KMS-11 (cell line): ENCODE measurements around the gene GTF2H1.
A peak's percentile ranks its signal among the peaks of the same experiment; 100 is the strongest.

ENCODE experiments used
- H2AFZ ChIP-seq: fragments of 200-600 bp; sonication (generic); 2 replicates; pipeline ENCODE4 v1.6.1; 2016; ENCODE audit warnings: antibody characterized with exemption, mixed run types, low read depth
- H3K27ac ChIP-seq: fragments of 200-600 bp; sonication (generic); 2 replicates; pipeline ENCODE4 v1.6.1; 2016; ENCODE audit warnings: mild to moderate bottlenecking, mixed run types
- H3K27me3 ChIP-seq: fragments of 200-600 bp; sonication (generic); 2 replicates; pipeline ENCODE4 v1.6.1; 2017; ENCODE audit warnings: mild to moderate bottlenecking, low read depth, mixed run types, moderate library complexity; ENCODE audit not compliant: insufficient read depth
- H3K36me3 ChIP-seq: fragments of 200-600 bp; sonication (generic); 2 replicates; pipeline ENCODE4 v1.6.1; 2017; ENCODE audit warnings: mild to moderate bottlenecking, mixed run types; ENCODE audit not compliant: insufficient read depth
- H3K4me1 ChIP-seq: fragments of 200-600 bp; sonication (generic); 2 replicates; pipeline ENCODE4 v1.6.1; 2016; ENCODE audit warnings: mild to moderate bottlenecking, low read depth, mixed run types; ENCODE audit not compliant: poor library complexity, severe bottlenecking
- H3K4me2 ChIP-seq: fragments of 200-600 bp; sonication (generic); 2 replicates; pipeline ENCODE4 v1.7.0; 2016; ENCODE audit warnings: mild to moderate bottlenecking, mixed run types
- H3K4me3 ChIP-seq: fragments of 200-600 bp; sonication (generic); IDR thresholded peaks from 2 replicates; pipeline ENCODE4 v1.6.1; 2017; ENCODE audit warnings: low read depth, low read length, mixed read lengths; ENCODE audit not compliant: insufficient read depth
- H3K79me2 ChIP-seq: fragments of 200-600 bp; sonication (generic); 2 replicates; pipeline ENCODE4 v1.6.1; 2016; ENCODE audit warnings: low read depth, mixed run types; ENCODE audit not compliant: insufficient read depth
- H3K9ac ChIP-seq: fragments of 200-600 bp; sonication (generic); 2 replicates; pipeline ENCODE4 v1.6.1; 2016; ENCODE audit warnings: mild to moderate bottlenecking, mixed run types
- H4K20me1 ChIP-seq: fragments of 200-600 bp; sonication (generic); 2 replicates; pipeline ENCODE4 v1.6.1; 2016; ENCODE audit warnings: mild to moderate bottlenecking, mixed run types; ENCODE audit not compliant: insufficient read depth
- TF ChIP-seq, protein P1 (sequence below): fragments of 200-600 bp; sonication (generic); conservative IDR thresholded peaks from 2 replicates; pipeline ENCODE4 v1.6.1; 2017; ENCODE audit warnings: low read depth, mild to moderate bottlenecking, antibody characterized with exemption, low read length, moderate library complexity, mixed read lengths

GTF2H1 gene

DNA sequence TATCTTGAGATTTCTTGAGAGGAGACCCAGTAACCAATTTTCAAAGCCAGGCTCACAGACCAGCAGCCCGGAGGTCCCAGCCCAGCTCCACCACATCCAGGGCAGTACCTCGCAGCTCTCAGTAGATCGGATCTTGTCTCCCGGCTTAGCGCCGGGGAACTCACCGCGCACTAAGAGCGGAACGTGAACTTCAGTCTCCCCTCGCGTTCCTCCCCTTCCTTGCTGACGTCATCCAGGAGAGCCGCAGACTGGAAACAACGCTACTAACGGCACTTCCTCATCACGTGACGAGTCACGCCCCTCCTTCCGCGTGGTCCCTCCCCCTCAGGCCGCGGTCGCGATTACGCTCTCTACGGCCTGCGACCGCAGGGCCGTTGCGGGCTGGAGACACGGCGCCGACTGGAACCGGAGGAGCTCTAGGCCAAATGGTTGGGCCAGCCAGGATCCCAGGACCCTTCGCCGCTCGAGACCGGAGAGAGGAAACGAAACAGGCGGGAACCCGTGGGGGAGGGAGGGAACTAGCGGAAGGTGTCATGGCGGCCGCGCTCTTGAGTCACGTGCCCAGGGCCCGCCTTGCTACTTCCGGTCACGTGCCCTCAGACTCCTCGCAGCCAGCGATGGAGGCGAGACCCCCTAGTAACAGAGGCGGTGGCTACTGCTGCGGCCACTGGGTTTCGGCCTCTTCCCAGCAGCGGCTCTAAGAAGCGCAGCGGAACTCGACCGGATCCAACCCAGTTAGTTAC is at the start of gene GTF2H1, which contains the start of gene HPS5:
Gene GTF2H1, plus strand, starts transcription at position 599 of the 743 bp plus-strand sequence. CDS start 10,508 bp downstream, outside the sequence.
Gene HPS5, minus strand, starts transcription at position 172 of the 743 bp plus-strand sequence. CDS start 4,282 bp downstream, outside the sequence.
- no peaks in the 10 kb centered on the region for H3K27me3 ChIP-seq
- H3K9ac ChIP-seq, result peak within 1 kb of the TSS; percentile 97
- H3K4me2 ChIP-seq, result peak within 1 kb of the TSS; percentile 98
- TF ChIP-seq, protein P1, sequence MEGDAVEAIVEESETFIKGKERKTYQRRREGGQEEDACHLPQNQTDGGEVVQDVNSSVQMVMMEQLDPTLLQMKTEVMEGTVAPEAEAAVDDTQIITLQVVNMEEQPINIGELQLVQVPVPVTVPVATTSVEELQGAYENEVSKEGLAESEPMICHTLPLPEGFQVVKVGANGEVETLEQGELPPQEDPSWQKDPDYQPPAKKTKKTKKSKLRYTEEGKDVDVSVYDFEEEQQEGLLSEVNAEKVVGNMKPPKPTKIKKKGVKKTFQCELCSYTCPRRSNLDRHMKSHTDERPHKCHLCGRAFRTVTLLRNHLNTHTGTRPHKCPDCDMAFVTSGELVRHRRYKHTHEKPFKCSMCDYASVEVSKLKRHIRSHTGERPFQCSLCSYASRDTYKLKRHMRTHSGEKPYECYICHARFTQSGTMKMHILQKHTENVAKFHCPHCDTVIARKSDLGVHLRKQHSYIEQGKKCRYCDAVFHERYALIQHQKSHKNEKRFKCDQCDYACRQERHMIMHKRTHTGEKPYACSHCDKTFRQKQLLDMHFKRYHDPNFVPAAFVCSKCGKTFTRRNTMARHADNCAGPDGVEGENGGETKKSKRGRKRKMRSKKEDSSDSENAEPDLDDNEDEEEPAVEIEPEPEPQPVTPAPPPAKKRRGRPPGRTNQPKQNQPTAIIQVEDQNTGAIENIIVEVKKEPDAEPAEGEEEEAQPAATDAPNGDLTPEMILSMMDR, result no peak
- no peaks in the 10 kb centered on the region for H3K36me3 ChIP-seq
- peaks cover 73% of the 10 kb centered on the region for H3K79me2 ChIP-seq
- H3K4me3 ChIP-seq, result peak within 1 kb of the TSS; percentile 61
- H4K20me1 ChIP-seq, result no peaks in the 10 kb centered on the region
- peak within 1 kb of the TSS; percentile 95 for H3K27ac ChIP-seq
- H2AFZ ChIP-seq, result peak within 1 kb of the TSS; percentile 64
- peaks cover 55% of the 10 kb centered on the region for H3K4me1 ChIP-seq

DNA sequence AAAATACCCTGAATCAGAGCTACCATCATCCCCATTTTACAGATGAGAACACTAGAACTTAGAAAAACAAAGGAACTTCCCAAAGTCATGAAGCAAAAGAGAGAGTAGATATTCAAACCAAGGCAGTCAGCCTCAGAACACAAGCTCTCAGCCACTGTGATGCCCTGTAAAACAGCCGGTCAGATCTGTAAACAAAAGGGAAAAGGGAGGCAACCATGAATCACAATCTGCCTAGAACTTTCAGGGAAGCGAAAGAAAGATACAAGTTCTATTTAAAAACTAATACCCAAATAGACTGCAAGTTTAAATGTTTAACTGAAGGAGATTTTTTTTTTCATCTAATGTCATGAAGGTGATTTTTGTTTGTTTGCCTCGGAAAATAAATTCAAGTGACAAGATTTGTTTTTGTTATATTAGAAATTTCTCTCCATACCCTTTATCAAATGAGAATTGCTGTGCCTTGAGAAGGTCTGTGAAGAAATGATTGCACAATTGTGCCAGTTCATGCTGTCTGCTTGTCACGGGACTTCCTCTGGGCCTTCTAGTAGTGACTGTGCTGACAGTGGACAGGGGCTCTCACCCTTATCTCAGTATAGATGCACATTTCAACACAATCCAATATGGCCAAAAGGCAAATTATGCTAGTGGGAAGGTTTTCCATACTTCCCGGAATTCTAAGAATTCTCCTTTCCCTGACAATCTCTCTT is 44.6 kb upstream of the GTF2H1 start:
- Histone ChIP-seq H3K27ac (no peak overlapping the region), H3K4me3 (no peak overlapping the region), H4K20me1 (no peaks in the 10 kb centered on the region), H3K36me3 (no peaks in the 10 kb centered on the region), H3K27me3 (no peaks in the 10 kb centered on the region), H3K9ac (no peak overlapping the region), H3K4me1 (peaks cover 10% of the 10 kb centered on the region), H3K4me2 (no peak overlapping the region), H2AFZ (no peak overlapping the region), H3K79me2 (no peaks in the 10 kb centered on the region)
- TF ChIP-seq, protein P1, result no peak

DNA sequence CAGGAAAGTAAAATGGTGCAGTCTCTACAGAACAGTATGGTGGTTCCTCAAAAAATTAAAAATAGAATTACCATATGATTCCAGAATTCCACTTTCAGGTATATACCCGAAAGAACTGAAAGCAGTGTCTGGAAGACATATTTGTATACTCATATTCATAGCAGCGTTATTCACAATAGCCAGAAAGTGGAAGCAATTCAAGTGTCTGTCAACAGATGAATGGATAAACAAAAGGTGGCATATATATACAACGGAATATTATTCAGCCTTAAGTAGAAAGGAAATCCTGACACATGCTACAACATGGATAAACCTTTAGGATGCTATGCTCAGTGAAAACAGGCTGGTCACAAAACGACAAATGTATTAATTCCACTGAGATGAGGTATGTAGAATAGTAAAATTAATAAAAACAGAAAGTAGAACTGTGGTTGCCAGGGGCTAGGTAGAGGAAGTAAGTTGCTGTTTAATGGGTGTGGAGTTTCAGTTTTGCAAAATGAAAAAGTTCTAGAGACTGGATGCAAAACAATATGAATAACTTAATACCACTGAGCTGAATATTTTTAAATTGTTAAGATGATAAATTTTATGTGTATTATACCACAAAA is 41.8 kb upstream of the GTF2H1 start:
- Histone ChIP-seq H3K4me3 (no peak overlapping the region), H3K36me3 (no peaks in the 10 kb centered on the region), H3K4me1 (peaks cover 10% of the 10 kb centered on the region), H2AFZ (no peak overlapping the region), H3K4me2 (peak overlapping the region; percentile 4; the same call in 1 of the 2 replicates), H4K20me1 (no peaks in the 10 kb centered on the region), H3K27ac (no peak overlapping the region), H3K79me2 (no peaks in the 10 kb centered on the region), H3K27me3 (no peaks in the 10 kb centered on the region), H3K9ac (no peak overlapping the region)
- TF ChIP-seq, protein P1, result no peak

DNA sequence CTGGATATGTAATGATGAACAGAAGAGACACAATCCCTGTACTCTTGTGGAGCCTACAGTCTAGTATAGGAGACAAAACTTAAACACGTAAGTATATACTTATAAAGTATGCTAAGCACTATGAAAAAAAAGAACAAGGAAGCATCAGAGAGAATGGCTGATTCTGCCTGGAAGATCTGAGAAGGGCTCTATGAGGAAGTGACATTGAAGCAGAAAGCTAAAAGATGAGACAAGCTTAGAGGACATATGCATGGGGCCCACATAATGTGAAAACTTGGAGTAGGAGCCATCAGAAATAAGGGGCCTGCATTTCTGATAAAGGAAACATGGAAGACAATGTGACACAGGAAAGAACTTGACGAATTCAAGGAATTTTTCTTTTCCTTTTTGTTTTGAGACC is 39.7 kb upstream of the GTF2H1 start:
- H3K4me2 ChIP-seq, result no peak overlapping the region
- no peaks in the 10 kb centered on the region for H3K36me3 ChIP-seq
- TF ChIP-seq, protein P1, result no peak
- H3K9ac ChIP-seq, result no peak overlapping the region
- H2AFZ ChIP-seq, result no peak overlapping the region
- peaks cover 10% of the 10 kb centered on the region for H3K4me1 ChIP-seq
- no peaks in the 10 kb centered on the region for H4K20me1 ChIP-seq
- no peak overlapping the region for H3K4me3 ChIP-seq
- H3K27ac ChIP-seq, result no peak overlapping the region
- H3K27me3 ChIP-seq, result no peaks in the 10 kb centered on the region
- H3K79me2 ChIP-seq, result no peaks in the 10 kb centered on the region
